HUES48 (cell line): ENCODE data around the gene ARHGEF3.
"Not testable (repeated sequence)": the region's sequence is repeated elsewhere in the genome, so short reads cannot be mapped to it uniquely, and the experiment has no call there.

Experiments
- H3K27ac ChIP-seq: one replicate; pipeline ENCODE4 v1.7.0; 2013; ENCODE audit warnings: low read depth, low read length, inconsistent platforms
- H3K27me3 ChIP-seq: 2 replicates; pipeline ENCODE4 v1.6.1; 2013; ENCODE audit warnings: mild to moderate bottlenecking, low read length; ENCODE audit not compliant: control insufficient read depth, insufficient read depth
- H3K36me3 ChIP-seq: 2 replicates; pipeline ENCODE4 v1.6.1; 2013; ENCODE audit warnings: low read length; ENCODE audit not compliant: control insufficient read depth, insufficient read depth
- H3K4me1 ChIP-seq: 2 replicates; pipeline ENCODE4 v1.6.1; 2013; ENCODE audit warnings: mild to moderate bottlenecking, low read length; ENCODE audit not compliant: control insufficient read depth, insufficient read depth
- H3K4me3 ChIP-seq: 2 replicates; pipeline ENCODE4 v1.5.1; 2013; ENCODE audit warnings: mild to moderate bottlenecking, low read depth, low read length
- H3K9ac ChIP-seq: 2 replicates; pipeline ENCODE4 v1.6.1; 2013; ENCODE audit warnings: mild to moderate bottlenecking, low read depth, low read length, moderate library complexity
- H3K9me3 ChIP-seq: 2 replicates; pipeline ENCODE4 v1.6.1; 2013; ENCODE audit warnings: low read length; ENCODE audit not compliant: control insufficient read depth, insufficient read depth

Gene ARHGEF3

GRCh38 chr3:56724676-56725075 is 77.1 kb downstream of the ARHGEF3 start:
- no peaks in the 10 kb centered on the region for H3K27me3 ChIP-seq
- H3K9me3 ChIP-seq, result no peaks in the 10 kb centered on the region
- no peaks in the 10 kb centered on the region for H3K4me1 ChIP-seq
- no peak overlapping the region for H3K4me3 ChIP-seq
- no peak overlapping the region for H3K27ac ChIP-seq
- H3K36me3 ChIP-seq, result peaks cover 8% of the 10 kb centered on the region; the same call in 1 of the 2 replicates
- H3K9ac ChIP-seq, result no peak overlapping the region

- H3K4me3 ChIP-seq, result no peak overlapping the region
- no peaks in the 10 kb centered on the region for H3K27me3 ChIP-seq
- H3K4me1 ChIP-seq, result no peaks in the 10 kb centered on the region
- no peaks in the 10 kb centered on the region; the same call in 1 of the 2 replicates for H3K9me3 ChIP-seq
- H3K27ac ChIP-seq, result no peak overlapping the region
- H3K9ac ChIP-seq, result no peak overlapping the region
- H3K36me3 ChIP-seq, result no peaks in the 10 kb centered on the region
Observed at GRCh38 chr3:56720849-56721248, 80.9 kb downstream of the ARHGEF3 start.

- not testable (repeated sequence) for H3K9ac ChIP-seq, H3K4me3 ChIP-seq, H3K36me3 ChIP-seq, H3K9me3 ChIP-seq, H3K27me3 ChIP-seq, H3K27ac ChIP-seq, H3K4me1 ChIP-seq
Observed at GRCh38 chr3:56718809-56719208, 82.9 kb downstream of the ARHGEF3 start.

GRCh38 chr3:56711344-56711743 is 90.4 kb downstream of the ARHGEF3 start:
- H3K27me3 ChIP-seq, result no peaks in the 10 kb centered on the region
- H3K4me1 ChIP-seq, result no peaks in the 10 kb centered on the region
- no peak overlapping the region for H3K27ac ChIP-seq
- H3K4me3 ChIP-seq, result no peak overlapping the region
- no peaks in the 10 kb centered on the region for H3K36me3 ChIP-seq
- no peaks in the 10 kb centered on the region for H3K9me3 ChIP-seq
- H3K9ac ChIP-seq, result no peak overlapping the region

GRCh38 chr3:56707412-56707811 is 94.3 kb downstream of the ARHGEF3 start:
- not testable (repeated sequence) for H3K4me1 ChIP-seq, H3K36me3 ChIP-seq, H3K4me3 ChIP-seq, H3K27ac ChIP-seq, H3K27me3 ChIP-seq, H3K9me3 ChIP-seq, H3K9ac ChIP-seq

GRCh38 chr3:56706629-56707028 is 95.1 kb downstream of the ARHGEF3 start:
- Histone ChIP-seq H3K9ac (no peak overlapping the region), H3K4me3 (no peak overlapping the region), H3K27me3 (no peaks in the 10 kb centered on the region), H3K27ac (no peak overlapping the region), H3K36me3 (no peaks in the 10 kb centered on the region), H3K9me3 (no peaks in the 10 kb centered on the region), H3K4me1 (no peaks in the 10 kb centered on the region)

GRCh38 chr3:56704706-56705105 is 97.0 kb downstream of the ARHGEF3 start:
- Histone ChIP-seq H3K9ac (no peak overlapping the region), H3K27me3 (no peaks in the 10 kb centered on the region), H3K4me3 (no peak overlapping the region), H3K36me3 (no peaks in the 10 kb centered on the region), H3K9me3 (no peaks in the 10 kb centered on the region), H3K27ac (no peak overlapping the region), H3K4me1 (peaks cover 7% of the 10 kb centered on the region; the same call in 1 of the 2 replicates)

- no peak overlapping the region for H3K27ac ChIP-seq
- no peaks in the 10 kb centered on the region for H3K27me3 ChIP-seq
- no peaks in the 10 kb centered on the region for H3K36me3 ChIP-seq
- H3K4me3 ChIP-seq, result no peak overlapping the region
- no peaks in the 10 kb centered on the region for H3K9me3 ChIP-seq
- no peak overlapping the region for H3K9ac ChIP-seq
- peaks cover 7% of the 10 kb centered on the region; the same call in 1 of the 2 replicates for H3K4me1 ChIP-seq
Observed at GRCh38 chr3:56702490-56703315, 99.0 kb downstream of the ARHGEF3 start.

- no peaks in the 10 kb centered on the region for H3K9me3 ChIP-seq
- H3K9ac ChIP-seq, result no peak overlapping the region
- H3K27ac ChIP-seq, result no peak overlapping the region
- H3K4me3 ChIP-seq, result no peak overlapping the region
- H3K36me3 ChIP-seq, result no peaks in the 10 kb centered on the region
- H3K27me3 ChIP-seq, result no peaks in the 10 kb centered on the region
- peaks cover 7% of the 10 kb centered on the region; the same call in 1 of the 2 replicates for H3K4me1 ChIP-seq
Observed at GRCh38 chr3:56700151-56700550, 101.6 kb downstream of the ARHGEF3 start.

- no peak overlapping the region for H3K27ac ChIP-seq
Observed at GRCh38 chr3:56694867-56695683, 106.7 kb downstream of the ARHGEF3 start.

GRCh38 chr3:56693750-56694149 is 108.0 kb downstream of the ARHGEF3 start:
- Histone ChIP-seq H3K9me3 (no peaks in the 10 kb centered on the region), H3K4me3 (no peak overlapping the region), H3K4me1 (no peaks in the 10 kb centered on the region), H3K27ac (no peak overlapping the region), H3K36me3 (no peaks in the 10 kb centered on the region), H3K9ac (no peak overlapping the region), H3K27me3 (no peaks in the 10 kb centered on the region)

More at GRCh38 chr3:56694867-56695683, 106.7 kb downstream of the ARHGEF3 start:
- H3K4me3 ChIP-seq, result no peak overlapping the region
- no peak overlapping the region for H3K9ac ChIP-seq
- H3K27me3 ChIP-seq, result no peaks in the 10 kb centered on the region
- no peaks in the 10 kb centered on the region for H3K9me3 ChIP-seq
- H3K4me1 ChIP-seq, result peaks cover 2% of the 10 kb centered on the region; the same call in 1 of the 2 replicates
- no peaks in the 10 kb centered on the region for H3K36me3 ChIP-seq
